ENCODE results near the gene DYNC1LI1.

Gene DYNC1LI1

GRCh38 chr3:32570421-32571191 lies at the start of gene DYNC1LI1:
Gene DYNC1LI1, minus strand, starts transcription at chr3:32570858. Its CDS starts 88 bp downstream, at chr3:32570770.
- DNase-seq (ENCODE audit: low read depth in 2 of 2): peak; percentile 82 to 92

- DNase-seq (ENCODE audit: low read depth in 2 of 2): no peak
These were observed 48.7 kb upstream of the DYNC1LI1 start for GRCh38 chr3:32619395-32619794.

- no peak for DNase-seq (ENCODE audit: low read depth in 2 of 2)
These were observed 45.8 kb upstream of the DYNC1LI1 start for GRCh38 chr3:32616267-32616962.

- no peak for DNase-seq (ENCODE audit: low read depth in 2 of 2)
These were observed 44.3 kb upstream of the DYNC1LI1 start for GRCh38 chr3:32614956-32615355.

- no peak for DNase-seq (ENCODE audit: low read depth in 2 of 2)
These were observed 42.5 kb upstream of the DYNC1LI1 start for GRCh38 chr3:32613183-32613582.

GRCh38 chr3:32612547-32612946 lies 41.9 kb upstream of the DYNC1LI1 start:
- no peak for DNase-seq (ENCODE audit: low read depth in 2 of 2)

- DNase-seq (ENCODE audit: low read depth in 2 of 2): no peak
These were observed 36.9 kb upstream of the DYNC1LI1 start for GRCh38 chr3:32607522-32607921.

GRCh38 chr3:32606960-32607359 lies 36.3 kb upstream of the DYNC1LI1 start:
- DNase-seq (ENCODE audit: low read depth in 2 of 2): no peak

- DNase-seq (ENCODE audit: low read depth in 2 of 2): no peak
These were observed 35.6 kb upstream of the DYNC1LI1 start for GRCh38 chr3:32606277-32606676.

- no peak for DNase-seq (ENCODE audit: low read depth in 2 of 2)
These were observed 32.4 kb upstream of the DYNC1LI1 start for GRCh38 chr3:32603064-32603463.

GRCh38 chr3:32602206-32602605 lies 31.5 kb upstream of the DYNC1LI1 start:
- DNase-seq (ENCODE audit: low read depth in 2 of 2): no peak

- DNase-seq (ENCODE audit: low read depth in 2 of 2): no peak
These were observed 31.1 kb upstream of the DYNC1LI1 start for GRCh38 chr3:32601722-32602121.

GRCh38 chr3:32597656-32598055 lies 27.0 kb upstream of the DYNC1LI1 start:
- no peak for DNase-seq (ENCODE audit: low read depth in 2 of 2)

- no peak for DNase-seq (ENCODE audit: low read depth in 2 of 2)
These were observed 26.3 kb upstream of the DYNC1LI1 start for GRCh38 chr3:32596909-32597369.

- DNase-seq (ENCODE audit: low read depth in 2 of 2): no peak
These were observed 25.7 kb upstream of the DYNC1LI1 start for GRCh38 chr3:32596282-32596908.

- no peak for DNase-seq (ENCODE audit: low read depth in 2 of 2)
These were observed 24.7 kb upstream of the DYNC1LI1 start for GRCh38 chr3:32595323-32595722.

GRCh38 chr3:32593903-32594525 lies 23.4 kb upstream of the DYNC1LI1 start:
- DNase-seq (ENCODE audit: low read depth in 2 of 2): no peak

- DNase-seq (ENCODE audit: low read depth in 2 of 2): no peak
These were observed 22.2 kb upstream of the DYNC1LI1 start for GRCh38 chr3:32592696-32593353.

GRCh38 chr3:32592011-32592410 lies 21.4 kb upstream of the DYNC1LI1 start:
- DNase-seq (ENCODE audit: low read depth in 2 of 2): no peak

- no peak for DNase-seq (ENCODE audit: low read depth in 2 of 2)
These were observed 20.5 kb upstream of the DYNC1LI1 start for GRCh38 chr3:32591186-32591585.

GRCh38 chr3:32586356-32586755 lies 15.7 kb upstream of the DYNC1LI1 start:
- no peak for DNase-seq (ENCODE audit: low read depth in 2 of 2)

- no peak for DNase-seq (ENCODE audit: low read depth in 2 of 2)
These were observed 14.0 kb upstream of the DYNC1LI1 start for GRCh38 chr3:32584660-32585059.
